HG03095 (cell line): Measurements from ENCODE around the gene PARVG.

ENCODE experiments used
- ATAC-seq: cut with Tn5 transposase; IDR thresholded peaks from one replicate; pipeline ENCODE4 v1.9.1; 2021; ENCODE audit warnings: moderate library complexity; ENCODE audit not compliant: unreplicated experiment

PARVG gene

GRCh38 chr22:44179196-44179988 lies 1.3 kb upstream of the PARVG start:
- ATAC-seq: no peak

- no peak for ATAC-seq
These were observed 578 bp upstream of the PARVG start for GRCh38 chr22:44179989-44180705.

- no peak for ATAC-seq
These were observed 547 bp downstream of the PARVG start for GRCh38 chr22:44181033-44181911.

- no peak for ATAC-seq
These were observed 1.3 kb downstream of the PARVG start for GRCh38 chr22:44181912-44182587.

- no peak for ATAC-seq
These were observed 2.0 kb downstream of the PARVG start for GRCh38 chr22:44182588-44183286.

- ATAC-seq: no peak
These were observed 2.5 kb downstream of the PARVG start for GRCh38 chr22:44183287-44183588.

- no peak for ATAC-seq
These were observed 3.3 kb downstream of the PARVG start for GRCh38 chr22:44184006-44184405.

GRCh38 chr22:44185237-44186120 lies 4.8 kb downstream of the PARVG start:
- ATAC-seq: no peak

GRCh38 chr22:44186121-44186510 lies 5.4 kb downstream of the PARVG start:
- no peak for ATAC-seq

- ATAC-seq: no peak
These were observed 6.0 kb downstream of the PARVG start for GRCh38 chr22:44186737-44187136.

GRCh38 chr22:44187652-44188230 lies 7.0 kb downstream of the PARVG start:
- no peak for ATAC-seq

GRCh38 chr22:44188316-44188715 lies 7.6 kb downstream of the PARVG start:
- ATAC-seq: no peak

GRCh38 chr22:44188986-44189630 lies 8.4 kb downstream of the PARVG start:
- ATAC-seq: no peak

- ATAC-seq: no peak
These were observed 9.8 kb downstream of the PARVG start for GRCh38 chr22:44190381-44190976.

GRCh38 chr22:44191036-44191454 lies 10.3 kb downstream of the PARVG start:
- ATAC-seq: no peak

GRCh38 chr22:44192098-44192815 lies 11.5 kb downstream of the PARVG start:
- no peak for ATAC-seq

GRCh38 chr22:44192816-44193534 lies 12.2 kb downstream of the PARVG start:
- no peak for ATAC-seq
